Measurements from ENCODE around the gene QSOX2. TPM values are rescaled to one million over a fixed set of nuclear protein-coding genes. Genes with fewer than 3 reads are reported as not detected.

The QSOX2 gene
- 10 to 100 TPM; 17.8 to 18.2 TPM for total RNA-seq

- ChIA-PET POLR2A (interaction anchor here (0.5 to 1.0 kb wide), 2 partner anchors 22 to 141 kb away, joined by 3 read pairs; no protein-coding TSS in a partner anchor), CTCF (no interaction called here)
Observed at GRCh38 chr9:136245219-136246150, at the start of gene QSOX2. Gene QSOX2, minus strand, starts transcription at chr9:136245812. Its CDS starts 9 bp downstream, at chr9:136245803.

DNA sequence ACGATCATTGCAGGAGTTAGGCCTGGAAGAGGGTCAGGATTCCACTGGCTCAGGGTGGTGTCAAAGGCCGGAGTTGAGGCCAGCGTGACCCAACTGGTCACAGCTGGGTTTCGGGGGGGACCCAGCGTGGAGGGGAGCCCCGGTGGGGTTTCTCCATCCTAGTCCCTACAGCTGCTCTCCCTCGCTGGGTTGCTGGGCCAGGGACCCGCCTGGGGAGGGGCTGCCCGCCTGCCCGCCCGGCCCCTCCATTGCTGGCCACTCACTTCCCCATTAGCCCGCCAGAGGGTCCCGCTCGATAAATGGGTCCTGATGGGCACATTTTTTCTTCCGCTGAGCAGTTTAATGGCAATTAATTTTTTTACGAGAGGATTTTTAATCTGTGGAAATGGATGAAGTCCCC is 49.4 kb upstream of the QSOX2 start:
- POLR2A ChIA-PET, result no interaction called here
- CTCF ChIA-PET, result interaction anchor here (1.2 kb wide), 1 partner anchor 12 kb away, joined by 4 read pairs; no protein-coding TSS in a partner anchor

DNA sequence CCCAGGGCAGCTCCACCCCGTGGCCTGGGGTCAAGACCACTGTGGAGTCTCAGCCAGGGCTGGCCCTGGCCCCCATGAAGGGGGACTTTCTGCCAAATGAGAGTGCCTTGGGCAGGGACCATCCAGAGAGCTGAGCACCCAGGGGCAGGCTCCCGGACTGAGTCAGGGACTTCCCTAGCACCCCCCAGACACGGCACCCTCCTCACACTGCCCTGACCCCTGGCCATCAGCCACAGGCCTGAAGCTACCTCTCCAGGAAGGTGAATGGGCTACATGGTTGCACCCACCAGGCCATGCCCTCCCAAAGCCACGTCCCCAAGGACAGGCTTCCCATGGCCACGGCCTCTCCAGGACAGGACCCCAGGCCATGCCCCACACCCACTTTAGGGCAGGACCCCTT is 48.8 kb upstream of the QSOX2 start:
- POLR2A ChIA-PET, result no interaction called here
- CTCF ChIA-PET, result interaction anchor here (1.2 kb wide), 1 partner anchor 11 kb away, joined by 4 read pairs; no protein-coding TSS in a partner anchor

GRCh38 chr9:136293476-136294077 is 48.0 kb upstream of the QSOX2 start:
- CTCF ChIA-PET, result no interaction called here
- POLR2A ChIA-PET, result no interaction called here

GRCh38 chr9:136292591-136293448 is 47.2 kb upstream of the QSOX2 start:
- POLR2A ChIA-PET, result no interaction called here
- CTCF ChIA-PET, result no interaction called here

GRCh38 chr9:136292026-136292538 is 46.5 kb upstream of the QSOX2 start:
- ChIA-PET POLR2A (no interaction called here), CTCF (no interaction called here)

DNA sequence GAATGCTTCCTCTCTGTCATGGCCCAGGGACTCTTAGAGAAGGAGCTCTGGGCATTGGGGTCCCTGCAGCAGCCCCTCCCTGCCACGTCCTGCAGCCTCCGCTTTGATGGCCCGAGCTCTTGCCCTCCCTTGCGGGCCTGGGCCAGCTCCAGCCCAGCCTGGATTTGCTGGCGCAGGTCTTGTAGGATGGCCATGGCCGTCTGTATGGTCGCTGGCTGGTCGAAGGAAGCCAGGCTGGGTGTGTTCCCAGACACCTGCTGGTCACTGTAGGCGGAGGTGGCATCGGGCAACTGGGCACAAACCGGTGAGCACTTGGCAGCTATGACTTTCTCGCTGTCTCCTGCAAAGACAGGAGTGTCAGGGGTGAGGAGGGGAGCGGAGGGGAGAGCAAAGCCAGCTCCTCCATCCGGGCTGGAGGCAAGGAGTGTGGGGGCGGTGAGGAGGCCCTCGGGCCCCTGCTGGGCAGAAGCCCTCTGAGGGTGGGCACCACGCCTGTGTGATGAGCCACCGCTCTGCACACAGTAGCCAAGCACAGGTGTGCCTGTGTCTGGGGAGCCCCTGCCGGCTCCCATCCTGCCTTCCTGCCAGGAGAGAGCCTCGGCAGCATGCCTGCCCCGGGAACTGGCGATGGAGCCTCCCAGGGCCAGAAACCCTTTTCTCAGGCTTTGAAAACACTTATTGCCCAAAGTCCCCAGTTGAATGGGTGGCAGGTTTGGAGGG is 45.9 kb upstream of the QSOX2 start:
- POLR2A ChIA-PET, result no interaction called here
- CTCF ChIA-PET, result no interaction called here

- POLR2A ChIA-PET, result no interaction called here
- CTCF ChIA-PET, result no interaction called here
Observed at GRCh38 chr9:136290508-136291000, 44.9 kb upstream of the QSOX2 start.

GRCh38 chr9:136289651-136290507 is 44.3 kb upstream of the QSOX2 start:
- POLR2A ChIA-PET, result no interaction called here
- CTCF ChIA-PET, result no interaction called here

GRCh38 chr9:136287960-136288753 is 42.5 kb upstream of the QSOX2 start:
- ChIA-PET CTCF (no interaction called here), POLR2A (no interaction called here)

- CTCF ChIA-PET, result no interaction called here
- POLR2A ChIA-PET, result no interaction called here
Observed at GRCh38 chr9:136286987-136287379, 41.4 kb upstream of the QSOX2 start.

DNA sequence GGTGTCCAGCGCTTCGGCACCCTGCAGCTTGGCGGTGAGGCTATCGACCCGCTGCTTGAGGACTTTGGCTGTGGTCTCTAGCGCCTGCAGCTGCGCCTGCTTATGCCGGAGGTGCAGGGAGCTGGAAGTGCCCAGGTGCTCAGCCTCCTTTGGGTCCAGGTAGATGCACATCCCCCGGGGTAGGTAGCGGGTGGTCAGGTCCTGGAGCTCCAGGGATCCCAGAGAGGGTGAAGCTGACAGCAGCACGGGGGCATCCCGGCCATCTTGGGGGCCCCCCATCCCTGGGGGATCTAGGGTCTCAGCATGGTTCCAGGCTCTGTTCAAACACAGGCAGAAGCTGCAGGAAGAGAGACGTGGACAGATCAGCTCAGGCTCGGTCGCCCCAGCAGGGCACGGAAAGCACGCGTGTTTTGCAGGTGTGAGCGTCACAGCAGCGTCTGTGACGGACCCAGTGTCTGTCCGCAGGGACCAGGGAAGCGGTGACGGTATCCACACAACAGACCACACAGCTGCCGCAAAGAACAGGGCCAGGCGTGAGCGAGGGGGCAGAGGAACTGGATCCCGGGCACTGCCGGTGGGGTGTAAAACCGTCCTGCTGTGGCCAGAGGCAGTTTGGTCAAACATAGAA is 40.9 kb upstream of the QSOX2 start:
- POLR2A ChIA-PET, result no interaction called here

DNA sequence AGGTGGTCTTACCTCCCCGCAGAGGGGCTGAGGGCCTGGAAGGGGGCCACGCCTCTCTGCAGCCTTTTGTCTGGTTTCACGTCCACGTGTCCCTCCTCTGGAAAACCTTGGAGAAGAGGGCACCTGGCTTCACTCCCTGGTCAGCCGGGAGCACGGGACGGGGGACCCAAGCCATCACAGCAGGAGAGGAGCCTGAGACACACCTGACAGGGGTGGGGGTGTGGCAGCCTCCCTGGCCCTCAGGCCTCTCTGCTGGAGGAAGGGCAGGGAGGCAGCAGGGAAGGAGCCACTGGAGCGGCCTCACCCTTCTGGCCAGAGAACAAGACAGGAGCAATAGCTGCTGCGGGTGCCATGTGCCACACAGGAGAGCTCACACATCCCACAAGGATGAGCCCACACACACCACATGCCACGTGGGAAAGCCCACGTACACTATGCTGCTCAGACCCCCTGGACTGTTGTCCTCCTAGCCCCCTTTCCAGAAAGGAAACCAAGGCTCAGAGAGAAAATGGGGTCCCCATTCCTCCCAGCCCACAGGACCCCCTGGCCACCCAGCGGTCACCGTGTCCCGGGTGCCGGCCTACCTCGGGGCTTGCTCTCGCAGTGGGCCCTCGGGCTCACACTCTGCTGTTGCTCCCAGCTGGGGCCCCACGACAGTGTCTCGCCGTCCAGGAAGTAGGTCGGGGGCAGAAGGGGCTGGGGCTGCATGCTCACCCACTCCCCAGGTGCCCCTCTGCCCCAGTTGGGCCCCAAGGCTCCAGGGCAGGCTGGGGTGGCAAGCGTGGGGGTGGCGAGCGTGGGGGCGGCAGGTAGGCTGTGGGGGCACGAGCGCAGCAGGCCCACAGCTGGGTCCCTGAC is 40.1 kb upstream of the QSOX2 start:
- CTCF ChIA-PET, result no interaction called here

More for the DNA sequence above, 40.9 kb upstream of the QSOX2 start:
- CTCF ChIA-PET, result no interaction called here

GRCh38 chr9:136284951-136285350 is 39.3 kb upstream of the QSOX2 start:
- POLR2A ChIA-PET, result no interaction called here
- CTCF ChIA-PET, result interaction anchor here (0.7 kb wide), 1 partner anchor 1486 kb away, joined by 3 read pairs; no protein-coding TSS in a partner anchor

More for the DNA sequence above, 40.1 kb upstream of the QSOX2 start:
- POLR2A ChIA-PET, result no interaction called here

DNA sequence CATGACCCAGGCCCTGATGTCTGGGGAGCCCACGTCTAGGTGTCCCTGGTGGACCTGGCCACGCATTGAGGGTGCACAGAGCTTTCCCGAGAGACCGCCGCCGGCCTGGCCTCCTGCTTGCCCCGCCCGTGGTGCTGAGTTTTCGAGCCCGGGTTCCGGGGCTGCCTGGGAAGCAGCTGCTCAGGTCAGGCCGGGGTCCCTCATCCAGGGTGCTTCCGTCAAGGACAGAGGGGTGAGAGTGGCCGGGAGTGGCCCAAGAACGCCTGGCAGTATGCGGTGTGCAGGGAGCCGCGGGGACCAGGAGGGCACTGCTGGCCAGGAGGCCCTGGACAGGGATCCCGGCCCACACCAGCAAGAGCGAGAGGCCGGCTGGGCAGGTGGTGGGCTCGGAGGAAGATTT is 38.7 kb upstream of the QSOX2 start:
- CTCF ChIA-PET, result interaction anchor here (0.6 to 1.7 kb wide), 10 partner anchors 17 to 1486 kb away, joined by 3 to 5 read pairs (median 4); no protein-coding TSS in a partner anchor

More for the DNA sequence above, 38.7 kb upstream of the QSOX2 start:
- POLR2A ChIA-PET, result no interaction called here
